Thoracic aorta (tissue), 2 donors: Measurements from ENCODE around the gene PCDHGC5. TPM values are rescaled to one million over a fixed set of nuclear protein-coding genes. Genes with fewer than 3 reads are reported as not detected.

Experiments used
- ATAC-seq: fragments of 150-250 bp; one replicate; pipeline ENCODE4 v1.8.0; 2017; ENCODE audit warnings: low read depth; ENCODE audit not compliant: insufficient number of reproducible peaks, low FRiP score
- DNase-seq: peaks from one replicate; pipeline ENCODE4 v3.0.0-alpha.2; 2020; ENCODE audit warnings: low spot score
- H3K27ac ChIP-seq, 2 donors: fragments of 200-600 bp; sonication (generic); 1 replicate in 1 of 2; 2 replicates in 1 of 2; pipeline ENCODE4 v1.5.1; 2016; ENCODE audit warnings: mild to moderate bottlenecking in 2 of 2, moderate library complexity in 2 of 2
- H3K27me3 ChIP-seq: fragments of 200-600 bp; sonication (generic); replicated peaks from 2 replicates; pipeline ENCODE4 v1.6.0; 2016; ENCODE audit warnings: mild to moderate bottlenecking; ENCODE audit not compliant: insufficient read depth
- H3K36me3 ChIP-seq: fragments of 200-600 bp; sonication (generic); one replicate; pipeline ENCODE4 v1.5.1; 2016
- H3K4me1 ChIP-seq, 2 donors: fragments of 200-600 bp; sonication (generic); 1 replicate in 1 of 2; 2 replicates in 1 of 2; pipeline versions ENCODE4 v1.5.1 to v1.6.0; 2016; ENCODE audit warnings: low read depth in 2 of 2, mild to moderate bottlenecking in 1 of 2; ENCODE audit not compliant: control insufficient read depth in 1 of 2
- H3K4me3 ChIP-seq: fragments of 200-600 bp; sonication (generic); 2 replicates; pipeline ENCODE4 v1.5.1; 2016; ENCODE audit warnings: mild to moderate bottlenecking
- H3K9me3 ChIP-seq: fragments of 200-600 bp; sonication (generic); 2 replicates; pipeline ENCODE4 v1.5.1; 2016
- CTCF ChIP-seq: fragments of 200-600 bp; sonication (generic); IDR thresholded peaks from one replicate; pipeline ENCODE4 v1.5.1; 2019; ENCODE audit warnings: antibody characterized with exemption
- total RNA-seq, 2 donors: library from RNA; depleted of rRNA; stranded (reverse); fragments of >200 nt; gene quantifications; one replicate each; pipeline versions ENCODE4 v1.1.0 to v1.2.3, GENCODE V29; 2016

Gene PCDHGC5
- 1 to 10 TPM; 5.7 to 6.9 TPM for total RNA-seq

GRCh38 chr5:141488591-141489561 lies at the start of gene PCDHGC5:
PCDHGC5 (plus strand) TSS chr5:141489081; CDS start chr5:141489241, 160 bp downstream.
- ATAC-seq (no peak), DNase-seq (no peak)
- Histone ChIP-seq H3K4me1 (peaks cover 24 to 57% of the 10 kb centered on the region in 2 donors), H3K27ac (peak within 1 kb of the TSS; percentile 54 to 56), H3K4me3 (peak within 1 kb of the TSS; percentile 37), H3K9me3 (no peaks in the 10 kb centered on the region), H3K36me3 (no peaks in the 10 kb centered on the region), H3K27me3 (no peaks in the 10 kb centered on the region)
- no peak for TF ChIP-seq CTCF

- no peaks in the 10 kb centered on the region for H3K4me1 ChIP-seq
- no peak overlapping the region for H3K27ac ChIP-seq
- H3K27me3 ChIP-seq: no peaks in the 10 kb centered on the region
- ATAC-seq: no peak
- no peak for TF ChIP-seq CTCF
- no peak overlapping the region for H3K4me3 ChIP-seq
- peaks cover 78% of the 10 kb centered on the region for H3K9me3 ChIP-seq
- peaks cover 6% of the 10 kb centered on the region for H3K36me3 ChIP-seq
- no peak for DNase-seq
Measured at GRCh38 chr5:141439411-141440141, 49.3 kb upstream of the PCDHGC5 start.

- Histone ChIP-seq H3K27me3 (no peaks in the 10 kb centered on the region), H3K36me3 (peaks cover 6% of the 10 kb centered on the region), H3K9me3 (peaks cover 78% of the 10 kb centered on the region), H3K4me3 (no peak overlapping the region), H3K4me1 (no peaks in the 10 kb centered on the region), H3K27ac (no peak overlapping the region)
- ATAC-seq (no peak), DNase-seq (no peak)
- TF ChIP-seq CTCF: no peak
Measured at GRCh38 chr5:141440341-141440740, 48.5 kb upstream of the PCDHGC5 start.

GRCh38 chr5:141441571-141442170 lies 47.2 kb upstream of the PCDHGC5 start:
- Histone ChIP-seq H3K27ac (no peak overlapping the region), H3K36me3 (peaks cover 6% of the 10 kb centered on the region), H3K27me3 (no peaks in the 10 kb centered on the region), H3K9me3 (peaks cover 73% of the 10 kb centered on the region), H3K4me1 (no peaks in the 10 kb centered on the region), H3K4me3 (no peak overlapping the region)
- ATAC-seq (no peak), DNase-seq (no peak)
- TF ChIP-seq CTCF: no peak

GRCh38 chr5:141465351-141465750 lies 23.5 kb upstream of the PCDHGC5 start:
- ATAC-seq: no peak

More at GRCh38 chr5:141465351-141465750, 23.5 kb upstream of the PCDHGC5 start:
- H3K36me3 ChIP-seq: no peaks in the 10 kb centered on the region
- H3K27me3 ChIP-seq: no peaks in the 10 kb centered on the region
- DNase-seq: no peak
- no peak overlapping the region for H3K27ac ChIP-seq
- no peaks in the 10 kb centered on the region for H3K9me3 ChIP-seq
- TF ChIP-seq CTCF: no peak
- H3K4me1 ChIP-seq: no peaks in the 10 kb centered on the region
- no peak overlapping the region for H3K4me3 ChIP-seq
